ENCODE data around the gene ZBTB20.

GRCh38 chr3:114484919-114485318, 662.2 kb downstream of the ZBTB20 start:
- TF ChIP-seq MYC (IDR thresholded peaks at IDR 0.05; ENCODE audit: insufficient read depth, insufficient read length, insufficient replicate concordance, low read length, severe bottlenecking) (no peak), EP300 (IDR thresholded peaks at IDR 0.05; ENCODE audit: borderline replicate concordance in 1 of 2, control insufficient read depth in 1 of 2, low read depth in 2 of 2, low read length in 2 of 2) (no peak), SIX5 (IDR thresholded peaks at IDR 0.05; ENCODE audit: low read depth, low read length, severe bottlenecking) (no peak), RFX5 (IDR thresholded peaks at IDR 0.05; ENCODE audit: low read depth, low read length) (no peak), CTCF (IDR thresholded peaks at IDR 0.05 in 2 of 3, conservative IDR thresholded peaks at IDR 0.05 in 1 of 3; ENCODE audit: control insufficient read depth in 2 of 3, extremely low read depth in 1 of 3, insufficient read depth in 1 of 3, low read depth in 3 of 3, low read length in 3 of 3) (no peak), CUX1 (IDR thresholded peaks at IDR 0.05; ENCODE audit: insufficient replicate concordance, low read depth, low read length) (no peak)
